NCI-H510A (cell line): Measurements from ENCODE around the gene GBGT1.

Source experiments
- DNase-seq: peaks from one replicate; lab custom pipeline; 2025; lab: John Stamatoyannopoulos, UW

The GBGT1 gene

GRCh38 chr9:133125941-133126696 lies 37.6 kb downstream of the GBGT1 start:
- no peak for DNase-seq

DNA sequence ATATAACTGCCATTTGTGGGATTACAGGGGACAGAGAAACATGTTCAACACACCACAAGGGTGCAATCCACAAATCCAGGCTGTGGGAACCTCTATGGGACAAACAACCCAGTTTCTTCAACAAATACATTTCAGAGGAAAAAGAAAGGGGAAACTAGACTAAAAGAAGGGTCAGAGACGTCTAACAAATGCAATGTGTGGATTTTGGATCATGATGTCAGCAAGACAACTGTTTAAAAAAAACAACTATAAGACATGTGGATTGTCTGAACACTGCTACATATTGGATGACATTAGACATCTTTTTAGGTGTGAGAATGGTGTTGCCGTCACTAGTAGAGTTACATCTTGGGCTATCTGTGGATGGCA lies 38.8 kb downstream of the GBGT1 start:
- DNase-seq = no peak

DNA sequence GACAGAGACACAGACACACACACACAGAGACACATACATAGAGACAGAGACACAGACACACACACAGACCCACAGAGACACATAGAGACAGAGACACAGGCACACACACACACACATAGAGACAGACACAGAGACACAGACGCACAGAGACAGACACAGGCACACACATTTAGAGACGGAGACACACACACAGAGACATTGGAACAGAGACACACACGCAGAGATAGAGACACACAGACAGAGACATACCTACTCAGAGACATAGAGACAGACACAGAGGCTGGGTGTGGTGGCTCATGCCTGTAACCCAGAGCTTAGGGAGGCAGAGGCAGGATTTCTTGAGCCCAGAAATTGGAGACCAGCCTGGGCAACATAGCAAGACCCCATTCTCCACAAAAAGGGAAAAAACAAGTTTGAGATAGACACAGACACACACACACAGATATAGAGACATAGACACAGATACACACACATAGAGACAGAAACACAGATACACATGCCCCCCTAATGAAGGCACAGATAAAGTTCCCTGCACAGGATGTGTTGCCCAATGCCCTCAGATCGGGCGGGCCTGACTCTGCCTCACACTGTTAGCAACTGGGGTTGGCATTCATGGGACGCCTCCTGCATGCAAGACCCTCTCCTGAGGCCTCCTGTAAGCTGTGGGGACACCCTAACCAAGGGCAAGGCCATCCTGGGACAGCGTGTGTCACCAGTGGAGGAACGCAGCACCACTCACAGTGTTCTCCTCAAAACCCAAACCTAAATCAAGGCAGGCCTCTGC lies 39.4 kb downstream of the GBGT1 start:
- no peak for DNase-seq

- no peak for DNase-seq
These were observed 40.6 kb downstream of the GBGT1 start for GRCh38 chr9:133122935-133123611.

DNA sequence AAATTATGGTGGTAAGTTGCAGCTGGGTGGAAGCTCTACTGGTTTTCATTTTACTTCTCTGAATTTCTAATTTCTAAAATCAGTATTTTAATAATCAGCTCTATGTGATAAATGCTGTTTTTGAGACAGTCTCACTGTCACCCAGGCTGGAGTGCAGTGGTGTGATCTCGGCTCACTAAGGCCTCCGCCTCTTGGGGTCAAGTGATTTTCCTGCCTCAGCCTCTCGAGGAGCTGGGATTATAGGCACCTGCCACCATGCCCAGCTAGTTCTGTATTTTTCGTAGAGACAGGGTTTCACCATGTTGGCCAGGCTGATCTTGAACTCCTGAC lies 41.1 kb downstream of the GBGT1 start:
- no peak for DNase-seq

DNA sequence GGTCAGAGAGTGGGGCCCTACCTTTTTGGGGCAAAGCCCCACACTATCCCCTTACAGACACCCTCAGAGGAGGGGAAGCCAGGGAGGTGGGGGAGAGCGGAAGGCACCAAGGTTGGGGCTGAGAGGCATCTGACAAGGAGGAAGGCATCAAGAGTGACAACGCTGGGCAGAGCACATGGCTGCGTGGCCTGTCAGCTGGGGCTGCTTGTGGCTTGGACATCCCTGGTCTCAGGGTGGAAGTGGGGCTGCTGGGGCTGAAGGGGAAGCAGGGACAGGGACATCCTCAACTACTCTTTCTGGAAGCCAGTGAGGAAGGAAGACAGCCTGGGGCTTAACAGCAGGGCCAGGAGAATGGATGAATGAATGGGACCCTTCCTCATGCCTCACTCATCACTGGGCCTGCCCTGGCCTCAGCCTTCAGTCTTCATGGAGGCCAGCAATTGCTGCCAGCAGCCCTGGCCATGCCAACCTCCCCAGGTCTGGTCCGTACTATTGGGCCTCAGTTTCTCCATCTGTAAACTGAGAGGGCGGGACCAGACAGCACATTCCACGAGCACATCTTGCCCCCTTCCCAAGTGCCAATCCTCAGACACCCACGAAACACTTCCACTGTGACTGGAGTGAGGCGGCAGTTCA lies 41.7 kb downstream of the GBGT1 start:
- DNase-seq = no peak

GRCh38 chr9:133121198-133121914 lies 42.4 kb downstream of the GBGT1 start, which contains the start of gene RALGDS:
RALGDS (minus strand) TSS chr9:133121240; CDS start chr9:133121154, 86 bp downstream.
- DNase-seq = peak; percentile 68

DNA sequence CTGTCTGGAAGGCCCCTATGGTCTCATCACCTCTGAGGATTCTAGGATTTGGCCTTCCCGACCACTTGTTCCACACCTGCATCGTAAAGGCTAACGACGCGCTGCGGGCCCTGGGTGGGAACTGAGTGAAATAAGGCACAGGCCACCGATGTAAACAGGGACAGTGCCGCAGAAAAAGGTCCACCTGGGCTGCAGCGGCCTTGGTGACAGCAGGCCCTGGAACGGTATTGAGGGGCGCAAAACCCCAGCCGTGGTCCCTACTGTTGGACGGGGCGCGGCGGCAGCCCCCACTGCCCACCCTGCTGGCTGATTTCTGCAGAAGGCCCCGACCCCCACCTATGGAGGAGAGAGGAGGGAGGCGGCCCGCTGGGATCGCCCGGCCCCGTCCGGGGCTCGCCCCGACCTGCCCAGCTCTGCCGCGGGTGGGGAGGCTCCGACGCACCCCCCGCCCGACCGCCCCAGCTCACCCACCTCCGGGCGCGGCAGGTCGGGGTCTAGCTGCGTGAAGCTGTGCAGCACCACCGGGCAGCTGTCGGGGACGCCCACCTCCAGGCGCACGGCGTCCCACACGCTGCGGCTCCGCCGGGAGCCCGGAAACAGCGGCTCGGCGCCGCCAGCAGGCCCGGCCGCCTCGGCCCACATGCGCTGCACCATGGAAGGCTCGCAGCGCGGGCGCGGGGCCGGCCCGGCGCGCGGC lies 43.1 kb downstream of the GBGT1 start:
- DNase-seq = no peak

- no peak for DNase-seq
These were observed 43.7 kb downstream of the GBGT1 start for GRCh38 chr9:133119846-133120500.

DNA sequence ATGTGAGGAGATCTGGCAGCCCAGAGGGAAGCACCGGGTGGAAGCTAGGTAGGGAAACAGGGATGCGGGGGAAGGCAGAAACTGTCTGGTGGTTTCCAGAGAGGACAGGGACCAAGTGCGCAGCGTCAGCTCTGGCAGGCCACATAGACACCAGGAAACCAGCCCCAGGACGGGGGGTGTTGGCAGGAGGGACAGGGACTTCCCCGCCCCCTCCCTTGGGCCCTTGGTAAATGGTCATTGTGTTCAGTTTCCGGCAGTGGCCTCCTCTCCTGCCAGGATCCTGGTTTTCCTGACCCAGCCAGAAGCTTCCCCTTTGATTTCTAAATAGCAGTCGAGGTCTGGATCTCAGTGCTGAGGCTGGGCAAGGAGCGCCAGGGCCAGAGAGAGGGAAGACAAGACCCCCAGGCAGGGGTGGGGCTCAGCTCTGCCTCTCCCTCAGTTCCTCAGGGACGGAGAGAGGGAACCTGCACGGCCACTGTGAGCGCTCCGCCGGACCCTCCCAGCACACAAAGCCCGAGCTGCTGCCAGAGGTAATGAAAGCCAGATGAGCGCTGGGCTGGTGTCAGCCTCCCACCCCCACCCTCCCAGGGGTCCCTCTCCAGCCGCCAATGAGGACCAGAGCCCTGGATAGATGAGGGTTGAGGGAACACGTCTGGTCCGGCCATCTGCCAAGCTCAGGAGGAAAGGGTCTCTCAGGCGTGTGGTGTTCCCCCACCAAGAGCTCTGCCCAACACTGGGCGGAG lies 44.4 kb downstream of the GBGT1 start:
- DNase-seq = no peak

DNA sequence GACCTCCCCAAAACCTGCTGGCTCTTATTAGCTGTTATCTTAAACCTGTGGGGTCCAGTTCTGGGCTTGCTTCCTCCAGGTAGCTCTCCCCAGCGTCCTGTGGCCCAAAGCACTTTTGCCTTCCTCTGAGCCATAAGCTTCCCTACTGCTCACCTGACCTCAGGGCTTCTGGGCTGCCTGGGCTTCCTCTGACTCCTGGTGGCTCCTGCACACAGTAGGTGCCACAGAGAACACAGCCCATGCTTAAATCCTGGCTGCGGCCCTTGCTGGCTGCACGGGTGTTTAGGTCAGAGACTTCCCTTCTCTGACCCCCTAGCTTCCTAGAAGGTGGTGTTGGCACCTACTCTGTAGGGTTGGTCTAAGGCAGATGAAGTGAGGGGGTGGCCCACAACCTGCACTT lies 45.1 kb downstream of the GBGT1 start:
- DNase-seq = no peak

DNA sequence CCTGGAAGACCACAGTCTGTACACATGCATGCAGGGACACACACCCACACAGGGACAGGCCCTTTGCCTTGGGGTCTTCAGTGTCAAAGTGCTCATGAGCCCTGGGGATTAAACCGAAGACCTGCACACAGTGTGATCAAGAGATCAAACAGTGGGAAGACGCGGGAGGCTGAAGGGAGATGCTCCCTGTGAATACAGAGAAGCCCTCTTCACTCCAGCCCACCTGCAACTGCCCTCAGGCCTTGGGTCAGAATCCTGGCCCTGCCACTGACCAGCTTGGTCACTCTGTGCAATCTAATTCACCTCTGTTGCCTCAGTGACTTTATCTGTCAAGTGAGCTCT lies 45.6 kb downstream of the GBGT1 start:
- no peak for DNase-seq

GRCh38 chr9:133117271-133118178 lies 46.2 kb downstream of the GBGT1 start:
- DNase-seq = no peak

DNA sequence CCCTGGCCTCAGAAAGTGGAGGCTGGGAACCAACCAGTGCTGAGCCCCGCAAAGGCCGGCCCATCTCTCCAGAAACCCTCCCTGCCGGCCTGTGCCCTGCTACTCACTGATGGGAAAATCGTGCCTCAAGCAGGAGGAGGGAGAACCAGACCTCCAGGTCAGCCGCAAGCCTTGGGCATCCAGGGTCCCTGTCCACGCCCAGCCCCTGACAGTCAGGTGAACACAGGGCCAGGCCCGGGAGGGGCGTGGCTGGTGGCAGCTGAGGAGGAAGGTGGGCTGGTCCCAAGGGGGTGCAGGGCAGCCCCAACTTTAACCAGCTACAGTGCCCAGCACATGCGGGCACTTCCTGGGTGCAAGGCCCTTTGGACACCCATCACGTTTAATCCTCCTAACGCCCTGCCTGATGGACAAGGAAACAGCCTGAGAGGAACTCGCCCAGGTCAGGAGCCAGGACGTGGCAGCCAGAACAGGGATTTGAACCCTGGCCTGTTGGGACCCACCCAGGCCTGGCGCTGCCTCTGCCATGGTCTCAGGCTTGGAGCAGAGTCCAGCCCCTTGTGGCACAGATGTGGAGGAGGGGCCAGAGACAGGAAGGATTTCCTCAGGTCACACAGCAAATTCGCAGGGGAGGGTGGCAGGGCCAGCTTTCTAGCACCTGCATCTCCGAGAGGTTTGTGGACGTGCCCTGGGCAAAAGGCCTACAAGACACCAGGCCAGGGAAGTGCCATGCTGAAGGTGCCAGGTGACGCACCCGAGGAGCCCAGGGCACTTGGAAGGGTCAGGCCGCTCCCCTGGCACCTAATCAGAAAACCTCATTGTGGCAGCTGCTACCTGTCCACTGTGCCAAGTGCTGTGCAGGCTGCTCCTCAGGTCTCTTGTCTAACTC lies 47.1 kb downstream of the GBGT1 start:
- DNase-seq = no peak

- DNase-seq = no peak
These were observed 47.9 kb downstream of the GBGT1 start for GRCh38 chr9:133115604-133116345.

GRCh38 chr9:133114886-133115603 lies 48.7 kb downstream of the GBGT1 start:
- no peak for DNase-seq
